OCI-LY7 (cell line): Measurements from ENCODE around the gene SMC4. TPM values are rescaled to one million over a fixed set of nuclear protein-coding genes. Genes with fewer than 3 reads are reported as not detected.

Source experiments
- BruUV-seq: library from RNA; stranded (reverse); fragments of 400-500 nt; replicated peaks from 2 replicates; lab custom pipeline; 2021; lab: Mats Ljungman, UMichigan
- CTCF ChIA-PET: fragments of 300-600 bp; sonication (Branson Sonifier 250); formaldehyde crosslinking; loops from one replicate; lab custom pipeline; 2022; ENCODE audit warnings: antibody characterized with exemption; ENCODE audit not compliant: unreplicated experiment; lab: Charles Lee
- POLR2A ChIA-PET: fragments of 300-600 bp; sonication (Branson Sonifier 250); formaldehyde crosslinking; loops from one replicate; lab custom pipeline; 2022; ENCODE audit warnings: antibody characterized with exemption; lab: Charles Lee
- DNase-seq: peaks from one replicate; pipeline ENCODE4 v3.0.0-alpha.2; 2015; ENCODE audit warnings: low spot score
- H2AFZ ChIP-seq: fragments of 200-600 bp; sonication (generic), shearing (Covaris generic); 2 replicates; pipeline ENCODE4 v1.6.1; 2014; ENCODE audit warnings: mild to moderate bottlenecking, antibody characterized with exemption, low read length, moderate library complexity
- H3K27ac ChIP-seq: fragments of 200-600 bp; sonication (generic); 2 replicates; pipeline ENCODE4 v1.5.1; 2014; ENCODE audit warnings: mixed run types, low read depth, mild to moderate bottlenecking, moderate library complexity, low read length, inconsistent platforms; ENCODE audit not compliant: poor library complexity, severe bottlenecking
- H3K36me3 ChIP-seq: fragments of 200-600 bp; sonication (generic); 2 replicates; pipeline ENCODE4 v1.6.1; 2014; ENCODE audit warnings: mild to moderate bottlenecking, antibody characterized with exemption, low read length, moderate library complexity, mixed read lengths; ENCODE audit not compliant: insufficient read depth
- H3K4me1 ChIP-seq: fragments of 200-600 bp; sonication (generic); 2 replicates; pipeline ENCODE4 v1.5.1; 2014; ENCODE audit warnings: mild to moderate bottlenecking, low read length; ENCODE audit not compliant: insufficient read depth, poor library complexity, severe bottlenecking
- H3K4me2 ChIP-seq: fragments of 200-600 bp; sonication (generic); 2 replicates; pipeline ENCODE4 v1.6.1; 2014; ENCODE audit warnings: mild to moderate bottlenecking, low read length
- H3K4me3 ChIP-seq: fragments of 200-600 bp; sonication (generic); 2 replicates; pipeline ENCODE4 v1.5.1; 2014; ENCODE audit warnings: mild to moderate bottlenecking, low read depth, low read length; ENCODE audit not compliant: poor library complexity, severe bottlenecking
- H3K79me2 ChIP-seq: fragments of 200-600 bp; sonication (generic); 2 replicates; pipeline ENCODE4 v1.6.1; 2016; ENCODE audit warnings: low read depth, mild to moderate bottlenecking, low read length, moderate library complexity, mixed read lengths; ENCODE audit not compliant: insufficient read depth
- H3K9me2 ChIP-seq: fragments of 200-600 bp; sonication (generic); 2 replicates; pipeline ENCODE4 v1.6.1; 2016; ENCODE audit warnings: mild to moderate bottlenecking, low read length, mixed read lengths; ENCODE audit not compliant: insufficient read depth
- H3K9me3 ChIP-seq: fragments of 200-600 bp; sonication (generic); 2 replicates; pipeline ENCODE4 v1.6.1; 2014; ENCODE audit warnings: mild to moderate bottlenecking, mixed run types, low read length, mixed read lengths
- H4K20me1 ChIP-seq: fragments of 200-600 bp; sonication (generic); 2 replicates; pipeline ENCODE4 v1.6.1; 2014; ENCODE audit warnings: mild to moderate bottlenecking, antibody characterized with exemption, low read length, moderate library complexity, mixed read lengths; ENCODE audit not compliant: insufficient read depth
- CTCF ChIP-seq: fragments of 200-600 bp; sonication (generic); conservative IDR thresholded peaks from 2 replicates; pipeline ENCODE4 v1.5.1; 2014; ENCODE audit warnings: mild to moderate bottlenecking, antibody characterized with exemption, low read length, moderate library complexity, mixed read lengths
- EZH2phosphoT487 ChIP-seq: fragments of 200-600 bp; sonication (generic); IDR thresholded peaks from 2 replicates; pipeline ENCODE4 v1.6.1; 2018; ENCODE audit warnings: low read depth, borderline replicate concordance, mild to moderate bottlenecking, mixed run types, antibody characterized with exemption, low read length, moderate library complexity, mixed read lengths
- intact Hi-C: fragments of 100-400 bp; cut with micrococcal nuclease; formaldehyde crosslinking; loops from one replicate; pipeline ENCODE4 v1.10.0; 2022; ENCODE audit not compliant: unreplicated experiment
- total RNA-seq, 2 experiments: library from RNA; depleted of rRNA in 1 of 2; stranded (reverse); fragments of >200 nt in 1 of 2; shearing (Covaris generic) in 1 of 2; gene quantifications; 2 replicates each; pipeline ENCODE4 v1.2.3, GENCODE V29; 2014 to 2022

Gene SMC4
- total RNA-seq, 2 experiments from 2014 or later: 316 to 352 TPM

- intact Hi-C loops: no loop called here
- Histone ChIP-seq H3K4me1 (no peaks in the 10 kb centered on the region), H3K4me2 (no peak overlapping the region), H2AFZ (no peak overlapping the region), H3K9me3 (no peaks in the 10 kb centered on the region), H3K4me3 (no peak overlapping the region), H3K9me2 (no peaks in the 10 kb centered on the region), H3K27ac (no peak overlapping the region), H4K20me1 (no peaks in the 10 kb centered on the region), H3K79me2 (no peaks in the 10 kb centered on the region), H3K36me3 (no peaks in the 10 kb centered on the region)
- ChIA-PET POLR2A (interaction anchor here (0.5 kb wide), 1 partner anchor 122 kb away, joined by 3 read pairs; no protein-coding TSS in a partner anchor), CTCF (no interaction called here)
- BruUV-seq: no TSS peak
- TF ChIP-seq EZH2phosphoT487: no peak
- TF ChIP-seq CTCF: no peak
- DNase-seq: no peak
These were observed 78.9 kb downstream of the SMC4 start for GRCh38 chr3:160478338-160478737.

DNA sequence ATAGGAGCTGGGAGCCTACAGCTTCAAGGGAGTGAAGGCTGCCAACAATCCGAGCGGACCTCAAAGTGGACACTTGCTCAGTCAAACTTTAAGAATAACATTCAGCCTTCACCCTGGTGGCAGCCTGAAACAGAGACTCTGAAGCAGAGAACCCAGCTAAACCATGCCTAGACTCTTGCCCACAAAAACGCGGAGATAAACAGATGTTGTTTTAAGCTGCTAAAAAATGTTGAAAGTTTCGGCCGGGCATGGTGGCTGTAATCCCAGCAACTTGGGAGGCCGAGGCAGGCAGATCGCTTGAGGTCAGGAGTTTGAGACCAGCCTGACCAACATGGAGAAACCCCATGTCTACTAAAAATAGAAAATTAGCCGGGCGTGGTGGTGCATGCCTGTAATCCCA lies 79.9 kb downstream of the SMC4 start:
- Histone ChIP-seq H3K9me2 (no peaks in the 10 kb centered on the region), H3K4me1 (no peaks in the 10 kb centered on the region), H3K79me2 (no peaks in the 10 kb centered on the region), H3K4me2 (no peak overlapping the region), H3K36me3 (no peaks in the 10 kb centered on the region), H3K9me3 (no peaks in the 10 kb centered on the region), H2AFZ (no peak overlapping the region), H3K27ac (no peak overlapping the region), H4K20me1 (no peaks in the 10 kb centered on the region), H3K4me3 (no peak overlapping the region)
- TF ChIP-seq EZH2phosphoT487 (no peak), CTCF (no peak)
- no peak for DNase-seq
- CTCF ChIA-PET: no interaction called here
- BruUV-seq: no TSS peak
- POLR2A ChIA-PET: no interaction called here
- intact Hi-C loops: no loop called here

DNA sequence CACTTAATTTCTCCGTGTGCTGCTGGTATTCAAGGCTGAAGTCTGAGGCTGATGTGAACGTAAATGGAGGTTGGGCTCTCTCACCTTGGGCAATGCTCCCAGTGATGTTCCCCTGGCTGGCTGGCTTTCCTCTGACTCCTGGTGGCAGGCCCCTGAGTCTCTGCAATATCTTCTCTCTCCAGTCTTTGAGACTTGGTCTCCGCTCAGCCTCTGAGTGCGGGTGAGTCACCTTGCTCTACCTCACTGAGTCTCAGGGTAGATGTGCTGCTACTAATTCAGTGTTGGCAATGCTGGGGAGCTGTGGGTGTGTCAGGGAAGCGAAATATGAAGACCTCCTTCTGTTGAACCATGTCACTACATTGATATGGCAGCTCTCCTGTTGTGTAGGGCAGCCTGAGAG lies 81.5 kb downstream of the SMC4 start:
- Histone ChIP-seq H3K4me2 (no peak overlapping the region), H3K9me2 (no peaks in the 10 kb centered on the region), H3K27ac (no peak overlapping the region), H3K79me2 (no peaks in the 10 kb centered on the region), H3K9me3 (no peaks in the 10 kb centered on the region), H3K4me1 (no peaks in the 10 kb centered on the region), H3K36me3 (no peaks in the 10 kb centered on the region), H4K20me1 (no peaks in the 10 kb centered on the region), H2AFZ (no peak overlapping the region), H3K4me3 (no peak overlapping the region)
- TF ChIP-seq EZH2phosphoT487 (no peak), CTCF (no peak)
- intact Hi-C loops: no loop called here
- DNase-seq: no peak
- BruUV-seq: no TSS peak
- ChIA-PET CTCF (no interaction called here), POLR2A (interaction anchor here (0.5 kb wide), 1 partner anchor 34 kb away, joined by 3 read pairs; no protein-coding TSS in a partner anchor)
